Skin of body (tissue), 1 donor: ENCODE measurements around the gene ZNF23. TPM values are rescaled to one million over a fixed set of nuclear protein-coding genes. Genes with fewer than 3 reads are reported as not detected.

Experiments used
- total RNA-seq: library from RNA; depleted of rRNA; stranded (reverse); fragments of >200 nt; gene quantifications from one replicate; pipeline ENCODE4 v1.2.3, GENCODE V29; 2014

Gene ZNF23
- total RNA-seq, 1 donor from 2014 or later = 7.3 TPM

Other genes starting within 250 kb of the ZNF23 start
- gene HYDIN, start 231.5 kb downstream of the ZNF23 start, total RNA-seq = 4.0 TPM
- gene CMTR2, start 172.8 kb downstream of the ZNF23 start, total RNA-seq = 32.6 TPM
- gene CALB2, start 103.5 kb downstream of the ZNF23 start, total RNA-seq = 9.3 TPM
- not detected for gene TLE7, start 20.2 kb downstream of the ZNF23 start, total RNA-seq
- gene ZNF19, start 27.1 kb upstream of the ZNF23 start, total RNA-seq = 2.3 TPM
- not detected for gene CHST4, start 64.2 kb upstream of the ZNF23 start, total RNA-seq
- not detected for gene TAT, start 114.8 kb upstream of the ZNF23 start, total RNA-seq
- gene MARVELD3, start 163.9 kb upstream of the ZNF23 start, total RNA-seq = 3.0 TPM